Muscle of arm (tissue), 12 donors: Measurements from ENCODE around the gene OAF. TPM values are rescaled to one million over a fixed set of nuclear protein-coding genes. Genes with fewer than 3 reads are reported as not detected.
"Not testable (repeated sequence)": the region's sequence is repeated elsewhere in the genome, so short reads cannot be mapped to it uniquely, and the experiment has no call there.

Experiments used
- DNase-seq: peaks from one replicate; pipeline ENCODE4 v3.0.0-alpha.2; 2013
- polyA plus RNA-seq, 12 donors: library from polyadenylated mRNA; unstranded; fragments of 120-200 nt; gene quantifications; one replicate each; pipeline ENCODE4 v1.2.1, GENCODE V29; 2013; ENCODE audit not compliant: insufficient read length in 12 of 12

OAF gene
- polyA plus RNA-seq, 12 donors = 32.8 to 63.8 (median 38.4) TPM; not detected in 1

DNA sequence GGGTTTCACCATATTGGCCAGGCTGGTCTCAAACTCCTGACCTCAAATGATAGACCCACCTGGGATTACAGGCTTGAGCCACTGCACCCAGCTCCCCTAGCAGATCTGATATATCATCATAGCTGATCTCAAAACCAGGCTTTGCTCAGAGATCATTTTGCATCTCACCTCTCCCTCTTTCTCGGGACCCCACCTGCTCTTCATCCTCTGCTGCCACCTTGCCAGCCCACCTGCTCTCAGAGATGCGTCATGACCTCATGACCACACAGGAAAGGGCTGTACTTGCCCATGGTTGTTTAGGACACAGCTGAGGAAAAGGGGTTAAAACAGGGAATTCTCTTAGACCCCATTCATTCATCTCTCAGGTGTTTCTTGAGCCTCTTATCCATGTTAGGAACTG is 56.5 kb downstream of the OAF start:
- DNase-seq = no peak

DNA sequence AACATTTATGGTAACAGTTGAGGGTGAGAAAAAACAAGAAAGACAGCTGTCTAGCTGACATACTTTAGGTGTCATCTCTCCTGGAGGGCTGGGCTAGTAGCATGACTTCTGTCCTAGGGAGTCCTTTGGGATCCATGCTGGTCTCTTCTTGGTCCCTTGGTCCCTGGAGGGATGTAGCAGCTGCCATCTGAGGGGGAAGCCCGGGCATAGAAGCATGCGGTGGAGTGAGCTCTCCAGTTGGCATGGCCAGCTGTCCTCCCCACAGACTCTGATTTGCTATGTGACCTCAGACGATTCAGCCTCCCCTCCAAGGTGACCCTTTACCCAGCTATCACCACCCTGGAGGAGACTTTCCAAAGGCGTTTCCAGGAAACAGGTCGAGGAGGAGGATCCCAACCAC is 57.9 kb downstream of the OAF start:
- no peak for DNase-seq

DNA sequence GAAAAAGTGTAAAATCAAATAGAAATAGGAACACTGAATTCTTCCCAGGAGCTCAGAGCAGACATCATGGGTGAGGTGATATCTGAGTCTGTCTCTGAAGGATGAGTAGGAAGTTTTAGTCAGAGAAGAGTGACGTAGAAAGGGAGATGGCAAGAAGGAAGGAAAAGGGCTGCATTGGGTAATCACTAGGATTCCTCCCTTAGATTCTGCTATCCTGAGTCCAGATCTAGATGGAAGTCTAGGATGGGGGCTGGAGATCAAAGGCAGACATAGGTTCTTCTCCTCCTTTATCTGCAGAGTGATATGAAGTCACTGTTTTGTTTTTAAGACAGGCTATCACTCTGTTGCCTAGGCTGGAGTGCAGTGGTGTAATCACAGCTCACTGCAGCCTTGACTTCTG is 59.6 kb downstream of the OAF start:
- no peak for DNase-seq

DNA sequence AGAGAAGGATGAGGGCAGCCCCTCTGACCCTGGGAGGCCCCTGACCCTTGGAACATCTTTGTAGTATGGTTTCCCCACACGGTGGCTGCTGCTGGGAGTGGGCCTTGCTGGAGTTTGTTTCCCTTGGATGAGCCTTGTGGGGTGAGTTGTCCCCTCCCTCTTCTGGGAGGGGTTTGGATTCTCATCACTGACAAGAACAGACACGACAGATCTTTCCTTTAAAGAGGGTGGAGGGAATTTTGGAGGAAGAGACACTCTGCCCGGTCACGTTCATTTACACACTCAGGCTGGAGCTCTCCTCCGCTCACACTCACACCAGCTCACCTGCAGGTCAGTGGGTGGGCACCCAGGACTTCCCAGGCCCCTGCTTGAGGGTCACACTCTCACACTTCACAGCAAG is 60.8 kb downstream of the OAF start:
- DNase-seq = no peak

DNA sequence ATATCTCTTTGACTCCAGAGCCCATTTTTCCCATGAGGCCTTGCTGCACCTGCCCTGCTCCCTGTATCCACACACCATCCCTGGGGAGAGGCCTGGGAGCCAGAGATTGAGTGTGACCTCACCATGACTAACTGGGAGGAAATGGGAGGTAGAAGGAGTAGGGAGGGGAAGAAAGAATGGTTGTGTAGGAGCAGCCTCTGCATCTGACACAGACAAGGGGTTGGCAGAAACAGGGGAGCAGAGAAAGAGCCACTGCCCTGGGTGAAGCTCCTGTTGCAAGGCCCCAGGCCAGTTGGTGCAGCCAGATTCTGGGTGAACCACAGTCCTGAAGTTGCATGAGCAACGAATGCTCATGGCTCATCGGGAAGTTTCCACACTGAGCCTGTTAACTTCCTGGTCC is 61.5 kb downstream of the OAF start:
- DNase-seq = no peak

DNA sequence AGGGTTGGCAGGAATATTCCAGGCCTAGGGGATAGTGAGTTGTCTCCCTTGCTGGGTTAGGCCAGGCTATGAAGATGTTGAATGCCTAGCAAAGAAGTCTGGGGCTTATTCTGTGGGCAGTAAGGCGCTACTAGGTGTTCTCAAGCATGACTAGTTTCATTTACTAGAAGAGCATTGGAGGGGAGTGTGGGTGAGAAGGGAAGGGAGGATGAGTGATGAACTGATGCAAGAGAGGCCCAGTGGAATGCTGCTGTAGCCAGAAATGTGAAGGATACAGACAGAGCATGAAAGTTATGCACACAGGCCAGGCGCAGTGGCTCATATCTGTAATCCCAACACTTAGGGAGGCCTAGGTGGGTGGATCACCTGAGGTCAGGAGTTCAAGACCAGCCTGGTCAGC is 62.6 kb downstream of the OAF start:
- DNase-seq = no peak

DNA sequence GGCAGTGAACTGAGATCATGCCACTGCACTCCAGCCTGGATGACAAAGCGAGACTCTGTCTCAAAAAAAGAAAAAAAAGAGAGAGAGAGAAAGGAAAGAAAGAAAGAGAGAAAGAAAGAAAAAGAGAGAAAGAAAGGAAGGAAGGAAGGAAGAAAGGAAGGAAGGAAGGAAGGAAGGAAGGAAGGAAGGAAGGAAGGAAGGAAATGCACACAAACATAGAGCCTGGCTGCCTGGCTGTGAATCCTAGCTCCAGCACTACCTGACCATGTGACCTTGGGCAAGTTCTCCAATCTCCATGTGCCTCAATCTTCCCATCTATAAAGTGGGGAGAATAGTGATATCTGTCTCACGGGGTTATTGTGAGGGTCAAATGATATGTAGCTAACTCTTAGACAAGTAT is 63.1 kb downstream of the OAF start:
- not testable (repeated sequence) for DNase-seq

DNA sequence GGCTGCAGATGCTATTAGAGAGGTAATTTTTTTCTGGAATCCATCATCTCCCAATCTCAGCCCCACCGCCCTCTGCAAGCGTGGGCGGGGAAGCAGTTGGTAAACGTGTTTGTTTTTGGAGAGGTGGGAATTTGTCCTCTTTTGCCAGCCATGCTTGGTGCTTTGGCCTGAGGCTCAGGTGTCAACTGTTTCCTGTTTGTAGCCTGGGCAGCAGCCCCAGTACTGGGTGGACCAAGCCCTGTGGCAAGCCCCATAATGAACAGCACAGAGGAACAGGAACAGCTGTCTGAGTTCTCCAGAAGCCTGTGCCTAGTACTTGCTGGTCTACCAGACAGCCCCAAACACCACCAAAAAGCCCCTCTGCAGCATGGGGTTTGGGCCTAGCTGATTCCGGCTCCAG is 68.7 kb downstream of the OAF start:
- DNase-seq = no peak

Other genes starting within 250 kb of the OAF start
- 100 to 1,000 TPM in 1 of 12 donors, 10 to 100 TPM in 2, 1 to 10 TPM in 1, under 1 TPM in 6, not detected in 2; 0.16 to 239 (median 0.88) TPM for gene TRIM29, start 72.9 kb upstream of the OAF start, polyA plus RNA-seq
- 10 to 100 TPM in 1 of 12 donors, 1 to 10 TPM in 3, under 1 TPM in 6, not detected in 2; 0.09 to 38.0 (median 0.40) TPM for gene POU2F3, start 29.1 kb downstream of the OAF start, polyA plus RNA-seq
- gene TLCD5, start 114.3 kb downstream of the OAF start, polyA plus RNA-seq = 10 to 100 TPM in 3 of 12 donors, 1 to 10 TPM in 8, not detected in 1; 6.2 to 12.1 (median 8.5) TPM
- 10 to 100 TPM in 11 of 12 donors, not detected in 1; 31.8 to 59.6 (median 42.6) TPM for gene ARHGEF12, start 125.4 kb downstream of the OAF start, polyA plus RNA-seq